A549 treated with AZD9567 at 1 μM for 4 hours (cell line): ENCODE data around the gene MIER1. TPM values are rescaled to one million over a fixed set of nuclear protein-coding genes. Genes with fewer than 3 reads are reported as not detected.

Experiments
- total RNA-seq: library from RNA; stranded (reverse); fragments of 200-300 nt; extraction: Qiagen RNA extraction; gene quantifications from 5 replicates; pipeline ENCODE4 v1.2.3, GENCODE V29; 2022; ENCODE audit not compliant: insufficient read depth

MIER1 gene
- total RNA-seq: 7.0 to 9.6 TPM (median 8.7 TPM) in 5 replicates

GRCh38 chr1:66924756-66925557, at the start of gene MIER1, which contains the start of gene DNAI4:
TSS of gene MIER1 (plus strand) at chr1:66924990. CDS start at chr1:66925029, 39 bp downstream.
TSS of gene DNAI4 (minus strand) at chr1:66924856. CDS start at chr1:66924831, 25 bp downstream.

Other genes with a start within 250 kb of the MIER1 start
- not detected in 5 replicates for gene DYNLT5, start 172.5 kb upstream of the MIER1 start, total RNA-seq
- gene INSL5, start 123.7 kb upstream of the MIER1 start, total RNA-seq: not detected in 5 replicates
- 0.27 to 2.3 TPM (median 2.2 TPM) in 4 of 5 replicates, not detected in the other for gene DNAI4, start 134 bp upstream of the MIER1 start, total RNA-seq
- 7.3 to 11.9 TPM (median 7.6 TPM) in 5 replicates for gene SLC35D1, start 129.2 kb downstream of the MIER1 start, total RNA-seq
- gene C1orf141, start 210.0 kb downstream of the MIER1 start, total RNA-seq: not detected in 5 replicates
- gene IL23R, start 241.5 kb downstream of the MIER1 start, total RNA-seq: not detected in 5 replicates